Right hindlimb (tissue), 1 donor: ENCODE results near the gene CYP11A1.
"Not testable (repeated sequence)": the region's sequence is repeated elsewhere in the genome, so short reads cannot be mapped to it uniquely, and the experiment has no call there.

ENCODE experiments used
- DNase-seq: peaks from one replicate; pipeline ENCODE4 v3.0.0-alpha.2; 2018

Gene CYP11A1

GRCh38 chr15:74400313-74400860 lies 32.9 kb upstream of the CYP11A1 start:
- DNase-seq = no peak

GRCh38 chr15:74399511-74400312 lies 32.3 kb upstream of the CYP11A1 start:
- peak; percentile 15 for DNase-seq

GRCh38 chr15:74399100-74399499 lies 31.7 kb upstream of the CYP11A1 start:
- no peak for DNase-seq

- DNase-seq = no peak
Measured at GRCh38 chr15:74398183-74398582, 30.7 kb upstream of the CYP11A1 start.

GRCh38 chr15:74397239-74398068 lies 30.0 kb upstream of the CYP11A1 start:
- no peak for DNase-seq

- DNase-seq = peak; percentile 31
Measured at GRCh38 chr15:74396445-74397238, 29.2 kb upstream of the CYP11A1 start.

- DNase-seq = peak; percentile 15
Measured at GRCh38 chr15:74396146-74396438, 28.6 kb upstream of the CYP11A1 start.

- DNase-seq = peak; percentile 17
Measured at GRCh38 chr15:74395319-74396145, 28.1 kb upstream of the CYP11A1 start.

- no peak for DNase-seq
Measured at GRCh38 chr15:74394090-74394846, 26.8 kb upstream of the CYP11A1 start.

- no peak for DNase-seq
Measured at GRCh38 chr15:74393423-74393822, 26.0 kb upstream of the CYP11A1 start.

GRCh38 chr15:74392902-74393301 lies 25.5 kb upstream of the CYP11A1 start:
- DNase-seq = no peak

- peak; percentile 80 for DNase-seq
Measured at GRCh38 chr15:74392451-74392830, 25.0 kb upstream of the CYP11A1 start.

- no peak for DNase-seq
Measured at GRCh38 chr15:74391582-74392450, 24.4 kb upstream of the CYP11A1 start.

- no peak for DNase-seq
Measured at GRCh38 chr15:74390647-74391288, 23.3 kb upstream of the CYP11A1 start.

- not testable (repeated sequence) for DNase-seq
Measured at GRCh38 chr15:74390049-74390646, 22.7 kb upstream of the CYP11A1 start.

GRCh38 chr15:74389241-74390048 lies 22.0 kb upstream of the CYP11A1 start:
- DNase-seq = no peak

GRCh38 chr15:74388363-74388951 lies 21.0 kb upstream of the CYP11A1 start:
- no peak for DNase-seq
